HG03469 (cell line): ENCODE data around the gene DMRTC1.
"Not testable (repeated sequence)": the region's sequence is repeated elsewhere in the genome, so short reads cannot be mapped to it uniquely, and the experiment has no call there.

ENCODE experiments used
- ATAC-seq: cut with Tn5 transposase; IDR thresholded peaks from one replicate; pipeline ENCODE4 v1.9.1; 2021; ENCODE audit warnings: mild to moderate bottlenecking, moderate library complexity, moderate number of reproducible peaks; ENCODE audit not compliant: unreplicated experiment

The DMRTC1 gene

GRCh38 chrX:72943819-72944169 is at the start of gene DMRTC1:
Gene DMRTC1, minus strand, starts transcription at chrX:72943837. Its CDS starts 68,143 bp downstream, at chrX:72875694.
- peak; percentile 87 for ATAC-seq

GRCh38 chrX:72980894-72981469 is 37.3 kb upstream of the DMRTC1 start:
- ATAC-seq, result not testable (repeated sequence)

GRCh38 chrX:72974885-72975284 is 31.2 kb upstream of the DMRTC1 start:
- not testable (repeated sequence) for ATAC-seq

- ATAC-seq, result not testable (repeated sequence)
Observed at GRCh38 chrX:72971859-72972258, 28.2 kb upstream of the DMRTC1 start.

GRCh38 chrX:72959971-72960370 is 16.3 kb upstream of the DMRTC1 start:
- not testable (repeated sequence) for ATAC-seq

- peak; percentile 80 for ATAC-seq
Observed at GRCh38 chrX:72943035-72943818, 410 bp downstream of the DMRTC1 start.

GRCh38 chrX:72942272-72942671 is 1.4 kb downstream of the DMRTC1 start:
- ATAC-seq, result not testable (repeated sequence)

GRCh38 chrX:72937906-72938305 is 5.7 kb downstream of the DMRTC1 start, which contains the start of gene FAM236A:
Gene FAM236A, plus strand, starts transcription at chrX:72938206. Its CDS starts 57 bp downstream, at chrX:72938263.
- ATAC-seq, result not testable (repeated sequence)

- ATAC-seq, result not testable (repeated sequence)
Observed at GRCh38 chrX:72936882-72937455, 6.7 kb downstream of the DMRTC1 start.

- not testable (repeated sequence) for ATAC-seq
Observed at GRCh38 chrX:72936455-72936854, 7.2 kb downstream of the DMRTC1 start.

GRCh38 chrX:72932283-72932682 is 11.4 kb downstream of the DMRTC1 start:
- not testable (repeated sequence) for ATAC-seq

- ATAC-seq, result not testable (repeated sequence)
Observed at GRCh38 chrX:72916096-72916495, 27.5 kb downstream of the DMRTC1 start.

GRCh38 chrX:72912315-72912714 is 31.3 kb downstream of the DMRTC1 start, which contains the start of gene FAM236C:
Gene FAM236C, plus strand, starts transcription at chrX:72912615. Its CDS starts 100 bp downstream, at chrX:72912715.
- ATAC-seq, result not testable (repeated sequence)

- ATAC-seq, result not testable (repeated sequence)
Observed at GRCh38 chrX:72889740-72890139, 53.9 kb downstream of the DMRTC1 start.

- ATAC-seq, result not testable (repeated sequence)
Observed at GRCh38 chrX:72882898-72883297, 60.7 kb downstream of the DMRTC1 start.

GRCh38 chrX:72837532-72837931 is 106.1 kb downstream of the DMRTC1 start:
- not testable (repeated sequence) for ATAC-seq

GRCh38 chrX:72830701-72831100 is 112.9 kb downstream of the DMRTC1 start:
- ATAC-seq, result not testable (repeated sequence)
